Fibroblast of the aortic adventitia (primary cell): ENCODE measurements around the gene FAM236A. TPM values are rescaled to one million over a fixed set of nuclear protein-coding genes. Genes with fewer than 3 reads are reported as not detected.
"Not testable (repeated sequence)": the region's sequence is repeated elsewhere in the genome, so short reads cannot be mapped to it uniquely, and the experiment has no call there.

Source experiments
- DNase-seq: peaks from one replicate; pipeline ENCODE4 v3.0.0-alpha.2; 2010; ENCODE audit warnings: low read depth
- H3K4me3 ChIP-seq: 2 replicates; pipeline ENCODE4 v1.5.1; 2011; ENCODE audit warnings: low read depth, mild to moderate bottlenecking, control low read depth, low read length, moderate library complexity
- total RNA-seq: library from RNA; depleted of rRNA; stranded (reverse); fragments of >200 nt; gene quantifications from 2 replicates; pipeline ENCODE4 v1.2.3, GENCODE V29; 2012; ENCODE audit warnings: low replicate concordance

FAM236A gene
- total RNA-seq: not detected in 2 replicates

DNA sequence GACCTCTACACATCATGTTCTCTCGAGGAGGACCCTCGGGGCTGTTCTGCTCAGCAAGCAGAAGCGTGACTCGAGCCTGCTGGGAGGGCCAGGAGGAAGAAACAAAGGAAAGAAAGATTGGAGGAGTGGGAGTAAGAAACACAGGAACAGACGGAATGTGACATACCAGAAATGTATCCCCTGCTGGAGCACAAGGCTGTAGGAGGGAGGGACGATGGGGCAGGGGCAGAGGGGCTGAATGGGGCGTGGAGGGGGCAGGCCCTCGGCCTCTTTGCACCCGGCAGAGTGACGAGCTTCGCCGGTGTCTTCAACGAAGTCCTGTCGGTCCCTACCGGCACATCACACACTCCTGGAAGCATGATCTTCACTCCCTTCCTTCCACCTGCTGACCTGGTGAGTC is at the start of gene FAM236A:
FAM236A (plus strand) TSS at position 301 of the 400 bp plus-strand sequence; CDS start at position 358, 57 bp downstream.
- H3K4me3 ChIP-seq, DNase-seq: not testable (repeated sequence)

DNA sequence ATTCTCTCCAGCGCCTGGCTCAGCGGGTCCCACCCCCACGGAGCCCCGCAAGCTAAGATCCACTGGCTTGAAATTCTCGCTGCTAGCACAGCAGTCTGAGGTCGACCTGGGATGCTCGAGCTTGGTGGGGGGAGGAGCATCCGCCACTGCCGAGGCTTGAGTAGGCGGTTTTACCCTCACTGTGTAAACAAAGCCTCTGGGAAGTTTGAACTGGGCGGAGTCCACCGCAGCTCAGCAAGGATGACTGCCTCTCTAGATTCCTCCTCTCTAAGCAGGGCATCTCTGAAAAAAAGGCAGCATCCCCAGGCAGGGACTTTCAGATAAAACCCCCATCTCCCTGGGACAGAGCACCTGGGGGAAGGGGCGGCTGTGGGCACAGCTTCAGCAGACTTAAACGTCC is 48.3 kb upstream of the FAM236A start:
- H3K4me3 ChIP-seq, DNase-seq: not testable (repeated sequence)

GRCh38 chrX:72912315-72912714 is 25.7 kb upstream of the FAM236A start, which contains the start of gene FAM236C:
FAM236C (plus strand) TSS chrX:72912615; CDS start chrX:72912715, 100 bp downstream.
- not testable (repeated sequence) for H3K4me3 ChIP-seq, DNase-seq

DNA sequence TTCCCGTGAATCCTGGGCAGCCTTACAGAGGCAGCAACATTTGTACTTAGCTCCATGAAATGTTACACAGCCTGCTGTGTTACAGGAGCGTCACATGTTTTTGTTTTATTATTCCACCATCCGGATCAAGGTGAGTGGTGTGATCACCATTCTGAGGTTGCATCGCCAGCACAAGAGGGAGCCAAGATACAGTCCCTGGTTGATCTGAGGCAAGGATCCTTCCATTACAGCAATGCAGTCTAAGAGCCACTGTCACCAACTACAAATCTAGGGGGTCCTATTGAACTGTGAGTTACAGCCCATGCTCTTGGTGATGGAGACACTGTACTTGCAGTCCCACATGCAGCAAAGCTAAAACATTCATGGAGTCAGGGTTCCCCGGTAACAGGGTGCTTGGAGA is 21.9 kb upstream of the FAM236A start:
- DNase-seq, H3K4me3 ChIP-seq: not testable (repeated sequence)

DNA sequence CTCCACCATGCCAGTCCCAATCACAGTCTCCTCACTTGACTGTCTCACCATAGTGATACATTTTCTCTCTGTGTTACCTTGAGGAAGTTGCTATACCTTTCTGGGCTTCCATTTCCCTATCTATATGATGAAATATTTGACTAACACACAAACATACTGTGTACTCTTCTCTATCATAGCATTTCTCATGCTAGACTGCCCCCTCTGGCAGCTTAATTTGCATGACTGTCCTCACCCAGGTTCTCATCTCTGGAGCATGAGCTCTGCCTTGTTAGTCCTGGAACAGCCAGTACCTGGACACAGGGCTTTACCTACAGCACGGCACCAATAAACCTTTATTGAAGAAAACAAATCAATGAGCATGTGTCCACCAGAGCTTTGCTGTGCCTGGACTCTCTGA is 5.7 kb upstream of the FAM236A start:
- DNase-seq, H3K4me3 ChIP-seq: not testable (repeated sequence)

GRCh38 chrX:72936455-72936854 is 1.6 kb upstream of the FAM236A start:
- DNase-seq, H3K4me3 ChIP-seq: not testable (repeated sequence)

- H3K4me3 ChIP-seq, DNase-seq: not testable (repeated sequence)
Observed at GRCh38 chrX:72936882-72937455, 1.0 kb upstream of the FAM236A start.

DNA sequence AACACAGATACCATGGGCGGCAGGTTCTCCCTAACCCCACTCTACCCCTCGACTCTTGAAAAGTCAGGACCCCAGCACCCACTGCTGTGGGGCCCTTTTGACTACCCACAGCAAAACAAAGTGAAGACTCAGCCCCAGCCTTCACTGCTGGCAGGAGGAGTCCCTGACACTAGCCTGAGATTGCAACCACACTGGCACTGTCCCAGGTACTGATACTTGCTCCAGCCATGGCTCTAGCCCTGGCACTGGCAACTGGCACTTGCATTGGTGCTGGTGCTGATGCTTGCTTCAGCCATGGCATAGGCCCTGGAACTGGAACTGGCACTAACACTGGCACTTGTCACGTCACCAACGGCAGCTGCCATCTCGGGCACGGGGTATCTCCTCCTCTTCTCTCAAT is 4.3 kb downstream of the FAM236A start:
- DNase-seq, H3K4me3 ChIP-seq: not testable (repeated sequence)

- not testable (repeated sequence) for DNase-seq, H3K4me3 ChIP-seq
Observed at GRCh38 chrX:72943035-72943818, 5.2 kb downstream of the FAM236A start.

DNA sequence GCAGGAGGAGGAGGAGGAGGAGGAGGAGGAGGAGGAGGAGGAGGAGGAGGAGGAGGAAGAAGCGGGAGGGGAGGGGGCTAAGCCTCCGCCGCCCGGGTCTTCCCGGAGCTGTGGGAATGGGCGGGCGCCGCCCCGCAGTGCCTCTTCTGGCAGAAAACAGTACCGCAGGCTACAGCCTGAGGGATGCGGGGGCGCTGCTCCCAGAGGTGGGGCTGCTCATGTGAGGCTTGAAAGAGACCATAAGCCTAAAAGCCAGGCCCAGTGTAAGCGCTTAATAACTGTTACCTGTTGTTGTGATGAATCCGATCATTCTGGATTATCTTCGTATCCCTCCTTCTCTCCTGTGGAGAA is 5.8 kb downstream of the FAM236A start, which contains the start of gene DMRTC1:
DMRTC1 (minus strand) TSS at position 19 of the 351 bp plus-strand sequence. CDS start 68,143 bp downstream, outside the sequence.
- not testable (repeated sequence) for DNase-seq, H3K4me3 ChIP-seq

- not testable (repeated sequence) for DNase-seq, H3K4me3 ChIP-seq
Observed at GRCh38 chrX:72959971-72960370, 22.0 kb downstream of the FAM236A start.

GRCh38 chrX:72971859-72972258 is 33.9 kb downstream of the FAM236A start:
- not testable (repeated sequence) for DNase-seq, H3K4me3 ChIP-seq

GRCh38 chrX:72974885-72975284 is 36.9 kb downstream of the FAM236A start:
- DNase-seq, H3K4me3 ChIP-seq: not testable (repeated sequence)

DNA sequence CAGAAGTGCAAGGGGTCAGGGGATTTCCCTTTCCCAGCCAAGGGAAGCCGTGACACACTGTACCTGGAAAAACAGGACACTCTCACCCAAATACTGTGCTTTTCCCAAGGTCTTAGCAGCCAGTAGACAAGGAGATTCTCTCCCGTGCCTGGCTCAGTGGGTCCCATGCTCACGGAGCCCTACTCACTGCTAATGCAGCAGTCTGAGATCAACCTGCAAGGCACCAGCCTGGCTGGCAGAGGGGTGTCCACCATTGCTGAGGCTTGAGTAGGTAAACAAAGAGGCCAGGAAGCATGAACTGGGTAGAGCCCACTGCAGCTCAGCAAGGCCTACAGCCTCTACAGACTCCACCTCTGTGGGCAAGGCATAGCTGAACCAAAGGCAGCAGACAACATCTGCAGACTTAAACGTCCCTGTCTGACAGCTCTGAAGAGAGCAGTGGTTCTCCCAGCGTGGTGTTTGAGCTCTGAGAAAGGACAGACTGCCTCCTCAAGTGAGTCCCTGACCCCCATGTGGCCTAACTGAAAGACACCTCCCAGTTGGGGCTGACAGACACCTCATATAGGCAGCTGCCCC is 43.0 kb downstream of the FAM236A start:
- H3K4me3 ChIP-seq, DNase-seq: not testable (repeated sequence)

Other genes starting within 250 kb of the FAM236A start
- 3.5 and 4.7 TPM in 2 replicates for gene PHKA1, start 223.9 kb upstream of the FAM236A start, total RNA-seq
- not detected in 2 replicates for gene DMRTC1B, start 161.3 kb upstream of the FAM236A start, total RNA-seq
- not detected in 2 replicates for gene FAM236B, start 155.5 kb upstream of the FAM236A start, total RNA-seq
- gene FAM236D, start 130.0 kb upstream of the FAM236A start, total RNA-seq: not detected in 2 replicates
- gene FAM236C, start 25.6 kb upstream of the FAM236A start, total RNA-seq: not detected in 2 replicates
- gene DMRTC1, start 5.6 kb downstream of the FAM236A start, total RNA-seq: not detected in 2 replicates
- not detected in 2 replicates for gene PABPC1L2B, start 64.7 kb downstream of the FAM236A start, total RNA-seq
- gene PABPC1L2A, start 141.3 kb downstream of the FAM236A start, total RNA-seq: not detected in 2 replicates